Naive thymus-derived CD8-positive, alpha-beta T cell (primary cell): ENCODE results near the gene RPL14. TPM values are rescaled to one million over a fixed set of nuclear protein-coding genes. Genes with fewer than 3 reads are reported as not detected.
A peak's percentile ranks its signal among the peaks of the same experiment; 100 is the strongest.

Source experiments
- ATAC-seq, 2 donors: fragments of 150-1000 bp; cut with Tn5 transposase in 1 of 2; sonication (Bioruptor Pico), chemical (Tn5 transposase) in 1 of 2; 1 replicate in 1 of 2; 2 replicates in 1 of 2; pipeline ENCODE4 v1.10.0; 2021; ENCODE audit warnings: mild to moderate bottlenecking in 2 of 2, moderate library complexity in 2 of 2
- POLR2A ChIA-PET: fragments of 350-600 bp; sonication (Branson Sonifier 250); formaldehyde crosslinking; loops from one replicate; lab custom pipeline; 2021; ENCODE audit warnings: antibody characterized with exemption; lab: Charles Lee
- DNase-seq, 10 donors: peaks; one replicate each; pipeline versions ENCODE4 v3.0.0 to v3.0.0-alpha.2; 2020 to 2022
- H3K27ac Mint-ChIP-seq, 10 donors: one replicate each; pipeline ENCODE4 v1.8.0; 2020 to 2022; ENCODE audit warnings: mild to moderate bottlenecking in 10 of 10, mixed read lengths in 10 of 10, moderate library complexity in 4 of 10, inconsistent platforms in 1 of 10
- H3K27me3 Mint-ChIP-seq, 5 donors: one replicate each; pipeline ENCODE4 v1.8.0; 2021 to 2022; ENCODE audit warnings: mixed read lengths in 5 of 5
- H3K36me3 Mint-ChIP-seq, 3 donors: one replicate each; pipeline ENCODE4 v1.8.0; 2020 to 2022; ENCODE audit warnings: mixed read lengths in 3 of 3, mild to moderate bottlenecking in 2 of 3, inconsistent platforms in 1 of 3
- H3K4me1 Mint-ChIP-seq, 4 donors: one replicate each; pipeline ENCODE4 v1.8.0; 2021 to 2022; ENCODE audit warnings: mixed read lengths in 4 of 4
- H3K4me3 Mint-ChIP-seq, 10 donors: one replicate each; pipeline ENCODE4 v1.8.0; 2020 to 2022; ENCODE audit warnings: mild to moderate bottlenecking in 10 of 10, mixed read lengths in 10 of 10, moderate library complexity in 6 of 10, inconsistent platforms in 1 of 10
- H3K9me3 Mint-ChIP-seq, 9 donors: one replicate each; pipeline ENCODE4 v1.8.0; 2020 to 2022; ENCODE audit warnings: mixed read lengths in 9 of 9, mild to moderate bottlenecking in 3 of 9, inconsistent platforms in 1 of 9, moderate library complexity in 1 of 9
- polyA plus RNA-seq, 3 donors: library from polyadenylated mRNA; unstranded; fragments of 300-500 nt; fragmentation: Illumina TruSeq; gene quantifications; one replicate each; pipeline ENCODE4 v1.2.3, GENCODE V29; 2021
- total RNA-seq, 8 experiments: library from RNA in 2 of 8; stranded (reverse) in 2 of 8; gene quantifications; one replicate each; pipeline ENCODE4 v1.2.3 and lab custom pipeline; 2021 to 2026

Gene RPL14
- total RNA-seq (1,000 to 10,000 TPM; 3,382 to 3,475 TPM), polyA plus RNA-seq (1,000 to 10,000 TPM; 1,654 to 1,909 (median 1,883) TPM), total RNA-seq (lab: John Stamatoyannopoulos, UW) (975 to 1,370 (median 1,255) reads per million in 6 experiments)

GRCh38 chr3:40456940-40457823, at the start of gene RPL14:
RPL14 (plus strand) TSS chr3:40457339; CDS start chr3:40457472, 133 bp downstream.
- POLR2A ChIA-PET, result interaction anchor here (0.6 to 2.7 kb wide), 15 partner anchors 9 to 1556 kb away, joined by 3 to 21 read pairs (median 4); partner anchors contain the start of genes CTNNB1, EIF1B, ULK4 and ZNF619
- Mint-ChIP-seq H3K27me3 (peaks cover 0 to 1% (median 0%) of the 10 kb centered on the region in 5 donors), H3K36me3 (peaks cover 3 to 42% (median 11%) of the 10 kb centered on the region in 3 donors), H3K4me3 (peak within 1 kb of the TSS; percentile 85 to 99 (median 92)), H3K9me3 (peaks cover 0 to 8% (median 0%) of the 10 kb centered on the region in 9 donors), H3K27ac (peak within 1 kb of the TSS; percentile 93 to 100 (median 97)), H3K4me1 (peaks cover 21 to 62% (median 53%) of the 10 kb centered on the region in 4 donors)
- DNase-seq (peak; percentile 86 to 97 (median 94)), ATAC-seq (peak; percentile 68)

- DNase-seq (no peak), ATAC-seq (no peak)
- Mint-ChIP-seq H3K4me1 (no peaks in the 10 kb centered on the region), H3K27me3 (peaks cover 0 to 4% (median 0%) of the 10 kb centered on the region in 5 donors), H3K9me3 (no peaks in the 10 kb centered on the region), H3K36me3 (peaks cover 0 to 3% (median 0%) of the 10 kb centered on the region in 3 donors), H3K4me3 (no peak overlapping the region), H3K27ac (no peak overlapping the region)
- POLR2A ChIA-PET, result no interaction called here
Observed at GRCh38 chr3:40407611-40408010, 49.5 kb upstream of the RPL14 start.

GRCh38 chr3:40414270-40414669, 42.9 kb upstream of the RPL14 start:
- Mint-ChIP-seq H3K27ac (no peak overlapping the region), H3K4me1 (no peaks in the 10 kb centered on the region), H3K4me3 (no peak overlapping the region), H3K9me3 (no peaks in the 10 kb centered on the region), H3K27me3 (peaks cover 0 to 19% (median 6%) of the 10 kb centered on the region in 5 donors), H3K36me3 (peaks cover 0 to 2% (median 0%) of the 10 kb centered on the region in 3 donors)
- POLR2A ChIA-PET, result no interaction called here
- ATAC-seq (no peak), DNase-seq (no peak)

- Mint-ChIP-seq H3K4me1 (peaks cover under 1 to 5% (median 2%) of the 10 kb centered on the region in 4 donors), H3K27me3 (peaks cover under 1 to 19% (median 5%) of the 10 kb centered on the region in 5 donors), H3K27ac (no peak overlapping the region), H3K36me3 (peaks cover 0 to 22% (median 1%) of the 10 kb centered on the region in 3 donors), H3K9me3 (no peaks in the 10 kb centered on the region), H3K4me3 (no peak overlapping the region)
- DNase-seq (no peak), ATAC-seq (no peak)
- POLR2A ChIA-PET, result no interaction called here
Observed at GRCh38 chr3:40417845-40418543, 39.1 kb upstream of the RPL14 start.

GRCh38 chr3:40422861-40423260, 34.3 kb upstream of the RPL14 start:
- H3K27me3 Mint-ChIP-seq, result peaks cover 0 to 3% (median 2%) of the 10 kb centered on the region in 5 donors
- ATAC-seq, result no peak
- no peaks in the 10 kb centered on the region for H3K9me3 Mint-ChIP-seq
- H3K4me3 Mint-ChIP-seq, result no peak overlapping the region
- H3K27ac Mint-ChIP-seq, result no peak overlapping the region
- POLR2A ChIA-PET, result no interaction called here
- peak in 3 of 10 donors; percentile 1 to 13 (median 3) for DNase-seq
- H3K36me3 Mint-ChIP-seq, result peaks cover 5 to 30% (median 11%) of the 10 kb centered on the region in 3 donors
- peaks cover 6 to 13% (median 9%) of the 10 kb centered on the region in 4 donors for H3K4me1 Mint-ChIP-seq

GRCh38 chr3:40427045-40427669, 30.0 kb upstream of the RPL14 start:
- Mint-ChIP-seq H3K9me3 (no peaks in the 10 kb centered on the region), H3K4me1 (peaks cover 6 to 13% (median 9%) of the 10 kb centered on the region in 4 donors), H3K36me3 (peaks cover 5 to 25% (median 20%) of the 10 kb centered on the region in 3 donors), H3K27me3 (peaks cover 0 to 3% (median 2%) of the 10 kb centered on the region in 5 donors), H3K4me3 (no peak overlapping the region), H3K27ac (no peak overlapping the region)
- POLR2A ChIA-PET, result no interaction called here
- ATAC-seq (no peak), DNase-seq (no peak)

GRCh38 chr3:40432793-40433192, 24.3 kb upstream of the RPL14 start:
- no peak overlapping the region for H3K4me3 Mint-ChIP-seq
- peaks cover 0 to 2% (median 0%) of the 10 kb centered on the region in 5 donors for H3K27me3 Mint-ChIP-seq
- POLR2A ChIA-PET, result interaction anchor here (0.6 kb wide), 1 partner anchor 68 kb away, joined by 4 read pairs; no protein-coding TSS in a partner anchor
- no peaks in the 10 kb centered on the region for H3K9me3 Mint-ChIP-seq
- H3K4me1 Mint-ChIP-seq, result peaks cover 0 to 6% (median 0%) of the 10 kb centered on the region in 4 donors
- ATAC-seq (no peak), DNase-seq (no peak)
- peaks cover 0 to 21% (median 12%) of the 10 kb centered on the region in 3 donors for H3K36me3 Mint-ChIP-seq
- H3K27ac Mint-ChIP-seq, result no peak overlapping the region

GRCh38 chr3:40437889-40438288, 19.2 kb upstream of the RPL14 start:
- ATAC-seq (no peak), DNase-seq (no peak)
- H3K36me3 Mint-ChIP-seq, result peaks cover 0 to 7% (median 6%) of the 10 kb centered on the region in 3 donors
- POLR2A ChIA-PET, result no interaction called here
- no peak overlapping the region for H3K4me3 Mint-ChIP-seq
- H3K27ac Mint-ChIP-seq, result no peak overlapping the region
- peaks cover 0 to 6% (median 0%) of the 10 kb centered on the region in 4 donors for H3K4me1 Mint-ChIP-seq
- H3K9me3 Mint-ChIP-seq, result no peaks in the 10 kb centered on the region
- H3K27me3 Mint-ChIP-seq, result no peaks in the 10 kb centered on the region

GRCh38 chr3:40445062-40445461, 12.1 kb upstream of the RPL14 start:
- no peak for DNase-seq

GRCh38 chr3:40445880-40446279, 11.3 kb upstream of the RPL14 start:
- no peak for ATAC-seq
- POLR2A ChIA-PET, result interaction anchor here (0.8 kb wide), 1 partner anchor 31 kb away, joined by 3 read pairs; no protein-coding TSS in a partner anchor
- Mint-ChIP-seq H3K4me1 (peaks cover 0 to 1% (median 0%) of the 10 kb centered on the region in 4 donors), H3K27me3 (no peaks in the 10 kb centered on the region), H3K36me3 (peaks cover 6 to 19% (median 16%) of the 10 kb centered on the region in 3 donors), H3K27ac (peak overlapping the region in 1 of 10 donors; percentile 4), H3K4me3 (no peak overlapping the region), H3K9me3 (no peaks in the 10 kb centered on the region)
- no peak for DNase-seq

More at GRCh38 chr3:40445062-40445461, 12.1 kb upstream of the RPL14 start:
- H3K36me3 Mint-ChIP-seq, result peaks cover 6 to 18% (median 17%) of the 10 kb centered on the region in 3 donors
- peaks cover 0 to 1% (median 0%) of the 10 kb centered on the region in 4 donors for H3K4me1 Mint-ChIP-seq
- no peak for ATAC-seq
- no peak overlapping the region for H3K4me3 Mint-ChIP-seq
- no peaks in the 10 kb centered on the region for H3K27me3 Mint-ChIP-seq
- no peaks in the 10 kb centered on the region for H3K9me3 Mint-ChIP-seq
- POLR2A ChIA-PET, result no interaction called here
- peak overlapping the region in 1 of 10 donors; percentile 40 for H3K27ac Mint-ChIP-seq

GRCh38 chr3:40450438-40450837, 6.7 kb upstream of the RPL14 start:
- H3K9me3 Mint-ChIP-seq, result peaks cover 0 to under 1% (median 0%) of the 10 kb centered on the region in 9 donors
- no peak for DNase-seq
- H3K27ac Mint-ChIP-seq, result peak overlapping the region in 2 of 10 donors; percentile 24 to 41
- ATAC-seq, result no peak
- peaks cover 12 to 24% (median 24%) of the 10 kb centered on the region in 4 donors for H3K4me1 Mint-ChIP-seq
- peaks cover 0 to 1% (median 0%) of the 10 kb centered on the region in 5 donors for H3K27me3 Mint-ChIP-seq
- H3K4me3 Mint-ChIP-seq, result no peak overlapping the region
- peaks cover 6 to 20% (median 15%) of the 10 kb centered on the region in 3 donors for H3K36me3 Mint-ChIP-seq
- POLR2A ChIA-PET, result interaction anchor here (0.9 kb wide), 1 partner anchor 14 kb away, joined by 4 read pairs; no protein-coding TSS in a partner anchor
